ENCODE results near the gene JMJD8.

DNA sequence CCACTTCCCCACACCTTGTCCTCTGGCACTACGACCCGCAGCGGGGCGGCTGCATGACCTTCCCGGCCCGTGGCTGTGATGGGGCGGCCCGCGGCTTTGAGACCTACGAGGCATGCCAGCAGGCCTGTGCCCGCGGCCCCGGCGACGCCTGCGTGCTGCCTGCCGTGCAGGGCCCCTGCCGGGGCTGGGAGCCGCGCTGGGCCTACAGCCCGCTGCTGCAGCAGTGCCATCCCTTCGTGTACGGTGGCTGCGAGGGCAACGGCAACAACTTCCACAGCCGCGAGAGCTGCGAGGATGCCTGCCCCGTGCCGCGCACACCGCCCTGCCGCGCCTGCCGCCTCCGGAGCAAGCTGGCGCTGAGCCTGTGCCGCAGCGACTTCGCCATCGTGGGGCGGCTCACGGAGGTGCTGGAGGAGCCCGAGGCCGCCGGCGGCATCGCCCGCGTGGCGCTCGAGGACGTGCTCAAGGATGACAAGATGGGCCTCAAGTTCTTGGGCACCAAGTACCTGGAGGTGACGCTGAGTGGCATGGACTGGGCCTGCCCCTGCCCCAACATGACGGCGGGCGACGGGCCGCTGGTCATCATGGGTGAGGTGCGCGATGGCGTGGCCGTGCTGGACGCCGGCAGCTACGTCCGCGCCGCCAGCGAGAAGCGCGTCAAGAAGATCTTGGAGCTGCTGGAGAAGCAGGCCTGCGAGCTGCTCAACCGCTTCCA, 50.6 kb downstream of the JMJD8 start:
- TF ChIP-seq, protein P1, sequence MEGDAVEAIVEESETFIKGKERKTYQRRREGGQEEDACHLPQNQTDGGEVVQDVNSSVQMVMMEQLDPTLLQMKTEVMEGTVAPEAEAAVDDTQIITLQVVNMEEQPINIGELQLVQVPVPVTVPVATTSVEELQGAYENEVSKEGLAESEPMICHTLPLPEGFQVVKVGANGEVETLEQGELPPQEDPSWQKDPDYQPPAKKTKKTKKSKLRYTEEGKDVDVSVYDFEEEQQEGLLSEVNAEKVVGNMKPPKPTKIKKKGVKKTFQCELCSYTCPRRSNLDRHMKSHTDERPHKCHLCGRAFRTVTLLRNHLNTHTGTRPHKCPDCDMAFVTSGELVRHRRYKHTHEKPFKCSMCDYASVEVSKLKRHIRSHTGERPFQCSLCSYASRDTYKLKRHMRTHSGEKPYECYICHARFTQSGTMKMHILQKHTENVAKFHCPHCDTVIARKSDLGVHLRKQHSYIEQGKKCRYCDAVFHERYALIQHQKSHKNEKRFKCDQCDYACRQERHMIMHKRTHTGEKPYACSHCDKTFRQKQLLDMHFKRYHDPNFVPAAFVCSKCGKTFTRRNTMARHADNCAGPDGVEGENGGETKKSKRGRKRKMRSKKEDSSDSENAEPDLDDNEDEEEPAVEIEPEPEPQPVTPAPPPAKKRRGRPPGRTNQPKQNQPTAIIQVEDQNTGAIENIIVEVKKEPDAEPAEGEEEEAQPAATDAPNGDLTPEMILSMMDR (conservative IDR thresholded peaks at IDR 0.05; ENCODE audit: low read depth in 2 of 2) = no peak
- TF ChIP-seq, protein P2, sequence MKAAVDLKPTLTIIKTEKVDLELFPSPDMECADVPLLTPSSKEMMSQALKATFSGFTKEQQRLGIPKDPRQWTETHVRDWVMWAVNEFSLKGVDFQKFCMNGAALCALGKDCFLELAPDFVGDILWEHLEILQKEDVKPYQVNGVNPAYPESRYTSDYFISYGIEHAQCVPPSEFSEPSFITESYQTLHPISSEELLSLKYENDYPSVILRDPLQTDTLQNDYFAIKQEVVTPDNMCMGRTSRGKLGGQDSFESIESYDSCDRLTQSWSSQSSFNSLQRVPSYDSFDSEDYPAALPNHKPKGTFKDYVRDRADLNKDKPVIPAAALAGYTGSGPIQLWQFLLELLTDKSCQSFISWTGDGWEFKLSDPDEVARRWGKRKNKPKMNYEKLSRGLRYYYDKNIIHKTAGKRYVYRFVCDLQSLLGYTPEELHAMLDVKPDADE (IDR thresholded peaks at IDR 0.05) = no peak
- no peak for TF ChIP-seq STAT1 (IDR thresholded peaks at IDR 0.05; ENCODE audit: unreplicated experiment)
- no peak for TF ChIP-seq POLR2AphosphoS5 (IDR thresholded peaks at IDR 0.05; ENCODE audit: low read depth)
- TF ChIP-seq ZNF331 (CRISPR knock-in tag; IDR thresholded peaks at IDR 0.05; ENCODE audit: low read depth) = no peak
- TF ChIP-seq CREB1 (CRISPR knock-in tag; IDR thresholded peaks at IDR 0.05; ENCODE audit: low read depth) = no peak
- TF ChIP-seq EZH2 (IDR thresholded peaks at IDR 0.05; ENCODE audit: low read depth, unreplicated experiment) = no peak
- TF ChIP-seq, protein P3, sequence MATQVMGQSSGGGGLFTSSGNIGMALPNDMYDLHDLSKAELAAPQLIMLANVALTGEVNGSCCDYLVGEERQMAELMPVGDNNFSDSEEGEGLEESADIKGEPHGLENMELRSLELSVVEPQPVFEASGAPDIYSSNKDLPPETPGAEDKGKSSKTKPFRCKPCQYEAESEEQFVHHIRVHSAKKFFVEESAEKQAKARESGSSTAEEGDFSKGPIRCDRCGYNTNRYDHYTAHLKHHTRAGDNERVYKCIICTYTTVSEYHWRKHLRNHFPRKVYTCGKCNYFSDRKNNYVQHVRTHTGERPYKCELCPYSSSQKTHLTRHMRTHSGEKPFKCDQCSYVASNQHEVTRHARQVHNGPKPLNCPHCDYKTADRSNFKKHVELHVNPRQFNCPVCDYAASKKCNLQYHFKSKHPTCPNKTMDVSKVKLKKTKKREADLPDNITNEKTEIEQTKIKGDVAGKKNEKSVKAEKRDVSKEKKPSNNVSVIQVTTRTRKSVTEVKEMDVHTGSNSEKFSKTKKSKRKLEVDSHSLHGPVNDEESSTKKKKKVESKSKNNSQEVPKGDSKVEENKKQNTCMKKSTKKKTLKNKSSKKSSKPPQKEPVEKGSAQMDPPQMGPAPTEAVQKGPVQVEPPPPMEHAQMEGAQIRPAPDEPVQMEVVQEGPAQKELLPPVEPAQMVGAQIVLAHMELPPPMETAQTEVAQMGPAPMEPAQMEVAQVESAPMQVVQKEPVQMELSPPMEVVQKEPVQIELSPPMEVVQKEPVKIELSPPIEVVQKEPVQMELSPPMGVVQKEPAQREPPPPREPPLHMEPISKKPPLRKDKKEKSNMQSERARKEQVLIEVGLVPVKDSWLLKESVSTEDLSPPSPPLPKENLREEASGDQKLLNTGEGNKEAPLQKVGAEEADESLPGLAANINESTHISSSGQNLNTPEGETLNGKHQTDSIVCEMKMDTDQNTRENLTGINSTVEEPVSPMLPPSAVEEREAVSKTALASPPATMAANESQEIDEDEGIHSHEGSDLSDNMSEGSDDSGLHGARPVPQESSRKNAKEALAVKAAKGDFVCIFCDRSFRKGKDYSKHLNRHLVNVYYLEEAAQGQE (IDR thresholded peaks at IDR 0.05; ENCODE audit: unreplicated experiment) = no peak
- no peak for TF ChIP-seq ZNF114 (CRISPR knock-in tag; IDR thresholded peaks at IDR 0.05)
- no peak for TF ChIP-seq EZH2phosphoT487 (IDR thresholded peaks at IDR 0.05; ENCODE audit: unreplicated experiment)
- TF ChIP-seq JUNB (IDR thresholded peaks at IDR 0.05; ENCODE audit: unreplicated experiment) = no peak
- TF ChIP-seq, protein P4, sequence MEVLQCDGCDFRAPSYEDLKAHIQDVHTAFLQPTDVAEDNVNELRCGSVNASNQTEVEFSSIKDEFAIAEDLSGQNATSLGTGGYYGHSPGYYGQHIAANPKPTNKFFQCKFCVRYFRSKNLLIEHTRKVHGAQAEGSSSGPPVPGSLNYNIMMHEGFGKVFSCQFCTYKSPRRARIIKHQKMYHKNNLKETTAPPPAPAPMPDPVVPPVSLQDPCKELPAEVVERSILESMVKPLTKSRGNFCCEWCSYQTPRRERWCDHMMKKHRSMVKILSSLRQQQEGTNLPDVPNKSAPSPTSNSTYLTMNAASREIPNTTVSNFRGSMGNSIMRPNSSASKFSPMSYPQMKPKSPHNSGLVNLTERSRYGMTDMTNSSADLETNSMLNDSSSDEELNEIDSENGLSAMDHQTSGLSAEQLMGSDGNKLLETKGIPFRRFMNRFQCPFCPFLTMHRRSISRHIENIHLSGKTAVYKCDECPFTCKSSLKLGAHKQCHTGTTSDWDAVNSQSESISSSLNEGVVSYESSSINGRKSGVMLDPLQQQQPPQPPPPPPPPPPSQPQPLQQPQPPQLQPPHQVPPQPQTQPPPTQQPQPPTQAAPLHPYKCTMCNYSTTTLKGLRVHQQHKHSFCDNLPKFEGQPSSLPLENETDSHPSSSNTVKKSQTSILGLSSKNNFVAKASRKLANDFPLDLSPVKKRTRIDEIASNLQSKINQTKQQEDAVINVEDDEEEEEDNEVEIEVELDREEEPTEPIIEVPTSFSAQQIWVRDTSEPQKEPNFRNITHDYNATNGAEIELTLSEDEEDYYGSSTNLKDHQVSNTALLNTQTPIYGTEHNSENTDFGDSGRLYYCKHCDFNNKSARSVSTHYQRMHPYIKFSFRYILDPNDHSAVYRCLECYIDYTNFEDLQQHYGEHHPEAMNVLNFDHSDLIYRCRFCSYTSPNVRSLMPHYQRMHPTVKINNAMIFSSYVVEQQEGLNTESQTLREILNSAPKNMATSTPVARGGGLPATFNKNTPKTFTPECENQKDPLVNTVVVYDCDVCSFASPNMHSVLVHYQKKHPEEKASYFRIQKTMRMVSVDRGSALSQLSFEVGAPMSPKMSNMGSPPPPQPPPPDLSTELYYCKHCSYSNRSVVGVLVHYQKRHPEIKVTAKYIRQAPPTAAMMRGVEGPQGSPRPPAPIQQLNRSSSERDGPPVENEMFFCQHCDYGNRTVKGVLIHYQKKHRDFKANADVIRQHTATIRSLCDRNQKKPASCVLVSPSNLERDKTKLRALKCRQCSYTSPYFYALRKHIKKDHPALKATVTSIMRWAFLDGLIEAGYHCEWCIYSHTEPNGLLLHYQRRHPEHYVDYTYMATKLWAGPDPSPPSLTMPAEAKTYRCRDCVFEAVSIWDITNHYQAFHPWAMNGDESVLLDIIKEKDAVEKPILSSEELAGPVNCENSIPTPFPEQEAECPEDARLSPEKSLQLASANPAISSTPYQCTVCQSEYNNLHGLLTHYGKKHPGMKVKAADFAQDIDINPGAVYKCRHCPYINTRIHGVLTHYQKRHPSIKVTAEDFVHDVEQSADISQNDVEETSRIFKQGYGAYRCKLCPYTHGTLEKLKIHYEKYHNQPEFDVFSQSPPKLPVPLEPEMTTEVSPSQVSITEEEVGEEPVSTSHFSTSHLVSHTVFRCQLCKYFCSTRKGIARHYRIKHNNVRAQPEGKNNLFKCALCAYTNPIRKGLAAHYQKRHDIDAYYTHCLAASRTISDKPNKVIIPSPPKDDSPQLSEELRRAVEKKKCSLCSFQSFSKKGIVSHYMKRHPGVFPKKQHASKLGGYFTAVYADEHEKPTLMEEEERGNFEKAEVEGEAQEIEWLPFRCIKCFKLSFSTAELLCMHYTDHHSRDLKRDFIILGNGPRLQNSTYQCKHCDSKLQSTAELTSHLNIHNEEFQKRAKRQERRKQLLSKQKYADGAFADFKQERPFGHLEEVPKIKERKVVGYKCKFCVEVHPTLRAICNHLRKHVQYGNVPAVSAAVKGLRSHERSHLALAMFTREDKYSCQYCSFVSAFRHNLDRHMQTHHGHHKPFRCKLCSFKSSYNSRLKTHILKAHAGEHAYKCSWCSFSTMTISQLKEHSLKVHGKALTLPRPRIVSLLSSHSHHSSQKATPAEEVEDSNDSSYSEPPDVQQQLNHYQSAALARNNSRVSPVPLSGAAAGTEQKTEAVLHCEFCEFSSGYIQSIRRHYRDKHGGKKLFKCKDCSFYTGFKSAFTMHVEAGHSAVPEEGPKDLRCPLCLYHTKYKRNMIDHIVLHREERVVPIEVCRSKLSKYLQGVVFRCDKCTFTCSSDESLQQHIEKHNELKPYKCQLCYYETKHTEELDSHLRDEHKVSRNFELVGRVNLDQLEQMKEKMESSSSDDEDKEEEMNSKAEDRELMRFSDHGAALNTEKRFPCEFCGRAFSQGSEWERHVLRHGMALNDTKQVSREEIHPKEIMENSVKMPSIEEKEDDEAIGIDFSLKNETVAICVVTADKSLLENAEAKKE (CRISPR knock-in tag; IDR thresholded peaks at IDR 0.05) = no peak
- no peak for TF ChIP-seq NANOG (IDR thresholded peaks at IDR 0.05; ENCODE audit: borderline replicate concordance)
